Ectodermal cell (in vitro differentiated cells): Measurements from ENCODE around the gene LAMP5.

Experiments used
- H3K27ac ChIP-seq: 2 replicates; pipeline ENCODE4 v1.7.0; 2013; ENCODE audit warnings: mild to moderate bottlenecking, low read depth, low read length; ENCODE audit not compliant: insufficient read depth, poor library complexity, severe bottlenecking
- H3K27me3 ChIP-seq: 2 replicates; pipeline ENCODE4 v1.7.0; 2013; ENCODE audit warnings: mild to moderate bottlenecking, low read length; ENCODE audit not compliant: insufficient read depth, control insufficient read depth, poor library complexity, severe bottlenecking
- H3K36me3 ChIP-seq: one replicate; pipeline ENCODE4 v1.7.0; 2013; ENCODE audit warnings: low read length; ENCODE audit not compliant: control insufficient read depth, insufficient read depth
- H3K4me1 ChIP-seq: one replicate; pipeline ENCODE4 v1.7.0; 2013; ENCODE audit warnings: low read length; ENCODE audit not compliant: control insufficient read depth, insufficient read depth
- H3K4me3 ChIP-seq: 2 replicates; pipeline ENCODE4 v1.7.0; 2013; ENCODE audit warnings: low read depth, low read length, control low read depth; ENCODE audit not compliant: insufficient read depth
- H3K9me3 ChIP-seq: 2 replicates; pipeline ENCODE4 v1.7.0; 2013; ENCODE audit warnings: mild to moderate bottlenecking, low read length, moderate library complexity; ENCODE audit not compliant: control insufficient read depth
- WGBS, 2 experiments: methylation state at CpG; one replicate each; pipeline ENCODE4 v1.1.7; 2013; ENCODE audit warnings: missing lambda C conversion rate in 2 of 2; 5-methylcytosine and 5-hydroxymethylcytosine counted together

Gene LAMP5

DNA sequence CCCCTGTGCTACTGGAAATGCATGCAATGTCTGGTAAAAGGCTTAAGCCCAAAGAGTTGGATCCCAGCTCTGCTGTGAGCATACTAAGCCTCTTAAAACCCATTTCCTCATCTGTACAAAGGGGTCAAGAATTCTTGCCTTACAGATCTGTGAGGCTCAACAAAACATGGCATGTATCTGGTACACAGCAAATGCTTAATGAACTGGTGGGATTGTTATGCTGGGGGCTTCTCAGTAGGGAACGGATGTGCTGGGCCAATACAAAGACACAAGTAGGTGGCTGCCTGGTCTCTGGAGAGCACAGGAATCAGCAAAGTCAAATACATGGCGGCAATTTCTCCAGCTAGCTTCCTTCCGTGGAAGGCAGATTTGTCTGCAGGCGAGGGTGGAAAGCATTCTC, 62.3 kb downstream of the LAMP5 start:
- no peak overlapping the region for H3K4me3 ChIP-seq
- no peak overlapping the region for H3K27ac ChIP-seq
- no peaks in the 10 kb centered on the region for H3K9me3 ChIP-seq
- peaks cover 7% of the 10 kb centered on the region for H3K27me3 ChIP-seq
- no peaks in the 10 kb centered on the region for H3K36me3 ChIP-seq
- WGBS, 2 experiments = 67 to 73% methylated on average over 4 of the region's 4 CpGs
- H3K4me1 ChIP-seq = peaks cover 39% of the 10 kb centered on the region

DNA sequence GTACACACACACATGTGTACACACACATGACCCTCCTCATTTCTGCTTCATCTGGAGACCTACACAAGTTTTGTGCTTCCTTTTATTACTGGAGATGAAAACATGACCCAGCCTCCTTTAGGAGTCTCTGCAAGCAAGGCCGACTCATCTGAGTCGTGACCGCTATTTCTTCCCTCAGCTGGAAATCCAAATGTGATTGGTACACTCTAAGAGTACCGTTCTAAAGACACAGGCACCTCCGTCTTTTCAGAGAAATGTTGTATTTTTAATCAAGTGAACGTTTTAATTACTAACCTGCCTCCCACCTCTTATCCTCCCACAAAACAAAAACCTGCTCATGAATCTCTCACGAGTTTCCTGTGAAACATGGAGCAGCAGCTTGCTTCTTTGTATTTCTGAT, 63.0 kb downstream of the LAMP5 start:
- no peak overlapping the region for H3K27ac ChIP-seq
- H3K4me1 ChIP-seq = peaks cover 35% of the 10 kb centered on the region
- no peak overlapping the region for H3K4me3 ChIP-seq
- no peaks in the 10 kb centered on the region for H3K36me3 ChIP-seq
- WGBS, 2 experiments = 91 to 92% methylated on average over 7 of the region's 7 CpGs
- no peaks in the 10 kb centered on the region for H3K9me3 ChIP-seq
- peaks cover 7% of the 10 kb centered on the region for H3K27me3 ChIP-seq

- H3K36me3 ChIP-seq = no peaks in the 10 kb centered on the region
- peaks cover 23% of the 10 kb centered on the region for H3K4me1 ChIP-seq
- no peak overlapping the region for H3K4me3 ChIP-seq
- no peaks in the 10 kb centered on the region for H3K9me3 ChIP-seq
- 93 to 100% methylated on average over 2 of the region's 2 CpGs for WGBS, 2 experiments
- peaks cover 3% of the 10 kb centered on the region for H3K27me3 ChIP-seq
- no peak overlapping the region for H3K27ac ChIP-seq
Measured at GRCh38 chr20:9578594-9578993, 64.2 kb downstream of the LAMP5 start.
